GM19395 (cell line): ENCODE data around the gene CHRDL2.
"Not testable (repeated sequence)": the region's sequence is repeated elsewhere in the genome, so short reads cannot be mapped to it uniquely, and the experiment has no call there.

ENCODE experiments used
- ATAC-seq: cut with Tn5 transposase; IDR thresholded peaks from one replicate; pipeline ENCODE4 v1.9.1; 2021; ENCODE audit warnings: mild to moderate bottlenecking, moderate library complexity; ENCODE audit not compliant: unreplicated experiment

The CHRDL2 gene, protein sequence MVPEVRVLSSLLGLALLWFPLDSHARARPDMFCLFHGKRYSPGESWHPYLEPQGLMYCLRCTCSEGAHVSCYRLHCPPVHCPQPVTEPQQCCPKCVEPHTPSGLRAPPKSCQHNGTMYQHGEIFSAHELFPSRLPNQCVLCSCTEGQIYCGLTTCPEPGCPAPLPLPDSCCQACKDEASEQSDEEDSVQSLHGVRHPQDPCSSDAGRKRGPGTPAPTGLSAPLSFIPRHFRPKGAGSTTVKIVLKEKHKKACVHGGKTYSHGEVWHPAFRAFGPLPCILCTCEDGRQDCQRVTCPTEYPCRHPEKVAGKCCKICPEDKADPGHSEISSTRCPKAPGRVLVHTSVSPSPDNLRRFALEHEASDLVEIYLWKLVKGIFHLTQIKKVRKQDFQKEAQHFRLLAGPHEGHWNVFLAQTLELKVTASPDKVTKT

DNA sequence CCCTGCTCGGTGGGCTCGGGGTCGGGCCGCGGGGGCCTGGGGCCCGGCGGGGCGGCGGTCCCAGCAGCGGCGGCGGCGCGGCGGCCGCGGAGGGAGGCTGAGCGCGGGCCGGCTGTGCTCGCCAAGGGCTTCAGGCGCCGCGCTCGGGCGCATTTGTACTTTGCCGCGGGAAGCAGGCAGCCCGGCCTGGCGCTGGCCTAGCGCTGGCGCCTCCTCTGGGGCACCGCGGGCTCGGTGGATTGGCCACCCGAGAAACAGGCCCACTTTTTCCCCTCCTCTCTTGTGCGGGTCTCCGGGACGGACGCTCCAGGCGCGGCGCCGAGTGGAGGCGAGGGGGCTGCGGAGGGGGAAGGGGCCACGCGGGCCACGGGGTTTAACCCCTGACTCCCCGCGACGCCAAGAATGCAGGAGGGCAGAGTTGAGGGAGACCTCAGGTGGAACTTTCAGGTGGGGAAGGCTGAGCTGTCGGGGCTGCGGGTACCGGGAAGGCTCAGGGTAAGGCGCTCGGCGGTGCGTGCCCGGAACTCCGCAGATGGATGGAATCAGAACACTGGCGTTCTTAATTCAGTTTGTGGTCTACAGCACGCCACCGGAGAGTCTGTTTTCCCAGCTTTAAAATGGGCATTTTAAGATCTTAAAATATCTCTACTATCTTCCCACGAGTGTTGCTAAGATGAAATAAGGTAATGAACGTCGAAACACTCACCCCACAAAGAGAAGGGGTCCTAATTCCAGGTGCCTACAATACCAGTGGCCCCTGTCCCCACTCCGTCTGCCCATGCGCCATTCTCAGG, at the start of gene CHRDL2:
Gene CHRDL2, minus strand, starts transcription at position 126 of the 794 bp plus-strand sequence. CDS start 538 bp downstream, outside the sequence.
- no peak for ATAC-seq

DNA sequence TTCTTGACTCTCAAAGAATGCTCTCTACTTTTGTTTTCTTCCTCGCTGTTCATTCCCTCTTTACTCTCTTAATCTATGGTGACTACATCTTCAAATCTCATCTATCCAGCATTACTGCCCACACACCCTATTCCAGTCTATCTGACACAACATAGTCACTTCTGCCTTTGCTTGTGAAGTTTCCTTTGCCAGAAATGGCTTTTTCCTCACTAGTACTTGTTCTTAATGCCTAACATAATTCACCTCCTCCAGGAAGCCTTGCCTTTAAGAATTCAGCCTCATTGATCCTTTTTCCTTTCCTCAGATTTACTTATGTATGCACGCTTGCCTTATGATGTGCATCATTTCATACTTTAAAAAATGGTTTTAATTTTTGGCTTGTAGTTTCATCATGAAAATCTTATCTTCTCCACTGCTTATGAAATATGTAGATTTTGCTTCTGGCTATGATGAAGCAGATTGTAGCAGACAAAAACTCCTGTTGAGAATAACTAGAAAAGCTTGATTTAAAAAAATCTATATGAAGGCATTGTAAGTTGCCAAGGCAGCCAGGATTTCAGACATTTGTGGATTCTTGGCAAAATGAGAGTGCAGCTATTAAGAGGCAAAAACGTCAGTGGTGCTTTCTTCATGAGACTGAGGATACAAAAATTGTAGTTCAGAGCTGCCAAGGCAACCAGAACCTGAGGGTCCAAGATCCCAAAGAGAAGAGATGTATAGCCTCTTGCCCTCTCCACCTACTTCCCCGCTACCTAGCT, 49.2 kb upstream of the CHRDL2 start:
- ATAC-seq: no peak

DNA sequence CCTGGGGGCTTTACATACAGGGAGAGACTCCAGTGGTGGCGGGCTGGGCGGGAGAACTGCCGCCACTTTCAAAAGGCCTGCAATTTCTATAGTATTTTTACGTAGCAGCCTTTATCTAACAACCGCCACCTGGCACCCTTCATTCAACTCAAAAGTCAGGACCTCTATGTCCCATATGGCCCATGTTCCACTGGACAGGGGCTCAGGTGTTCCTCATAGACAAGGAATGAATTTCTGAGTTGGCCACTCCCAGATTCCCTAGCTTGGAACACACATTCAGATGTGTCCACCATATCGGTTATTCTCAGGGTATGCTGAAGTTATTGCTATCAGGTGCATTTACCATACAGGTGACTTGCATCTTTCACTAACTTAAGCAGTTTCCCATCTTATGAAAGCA, 47.4 kb upstream of the CHRDL2 start:
- ATAC-seq: no peak

DNA sequence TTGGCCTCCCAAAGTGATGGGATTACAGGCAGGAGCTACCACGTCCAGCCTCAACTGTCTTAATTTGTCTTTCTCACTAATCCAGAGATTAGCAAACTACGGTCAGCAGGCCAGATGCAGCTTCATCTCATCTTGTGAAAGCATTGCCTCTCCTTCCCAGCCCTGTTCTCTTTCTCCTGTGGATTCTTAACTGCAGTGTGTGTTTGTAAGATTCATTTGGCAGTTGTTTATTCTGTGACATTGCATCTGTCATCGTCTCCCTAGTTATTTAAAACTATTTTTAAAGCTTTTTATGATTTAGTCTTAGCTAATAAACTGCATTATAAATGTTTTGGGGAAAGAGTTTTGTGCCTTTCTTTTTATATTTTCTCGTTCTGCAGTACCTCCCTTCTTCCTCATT, 46.7 kb upstream of the CHRDL2 start:
- no peak for ATAC-seq

DNA sequence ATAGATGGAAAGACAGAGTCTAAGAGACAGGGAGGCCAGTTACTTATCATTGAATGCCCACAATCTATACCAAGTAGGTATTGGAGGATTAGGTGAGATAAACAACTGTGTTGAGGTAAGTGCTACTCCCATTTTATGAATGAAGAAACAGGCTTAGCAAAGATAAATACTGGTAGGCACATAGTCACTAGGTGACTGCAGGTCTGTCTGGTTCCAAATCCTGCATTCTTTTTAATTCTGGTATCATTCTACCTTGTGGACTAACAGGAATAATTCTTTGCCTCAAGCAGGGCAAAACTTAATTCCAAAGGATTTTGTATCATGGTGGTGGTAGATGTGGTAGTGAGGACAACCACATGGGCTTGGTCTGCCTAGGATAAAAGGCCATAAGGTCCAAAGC, 45.8 kb upstream of the CHRDL2 start:
- no peak for ATAC-seq

DNA sequence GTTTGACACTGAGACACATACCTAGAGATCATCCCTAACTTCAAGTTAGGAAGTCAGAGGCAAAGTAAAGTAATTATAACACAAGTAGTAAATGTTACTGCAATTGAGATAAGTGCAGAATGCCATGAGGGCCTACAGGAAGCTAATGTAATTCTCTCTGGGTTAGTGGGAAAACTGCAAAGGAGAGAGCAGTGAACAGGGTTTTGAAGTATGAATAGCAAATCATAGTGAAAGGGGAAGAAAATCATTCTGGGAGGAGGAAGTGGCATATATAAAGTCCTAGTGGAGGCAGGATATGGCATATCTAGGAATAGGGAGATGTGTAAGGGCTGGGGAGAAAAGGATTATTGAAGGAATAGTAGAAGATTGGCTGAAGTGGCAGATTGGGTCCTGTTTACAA, 45.3 kb upstream of the CHRDL2 start:
- ATAC-seq: no peak

DNA sequence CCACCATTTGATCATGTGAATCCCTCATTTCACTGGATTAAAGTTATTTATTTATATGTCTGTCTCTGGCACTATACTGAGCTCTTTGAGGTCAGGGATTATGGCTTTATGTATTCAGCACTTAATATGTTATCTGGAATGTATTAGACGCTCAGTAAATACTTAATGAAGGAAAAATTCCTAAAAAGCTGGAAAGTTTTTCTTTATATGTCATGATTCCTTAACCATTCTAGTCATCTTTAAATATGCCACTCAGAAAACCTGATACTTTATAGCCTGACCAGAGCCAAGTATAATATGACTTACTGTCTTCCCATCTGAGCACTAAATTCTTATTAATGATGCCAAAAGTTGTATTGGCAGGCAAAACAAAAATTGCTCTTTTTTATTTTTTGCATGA, 44.5 kb upstream of the CHRDL2 start:
- no peak for ATAC-seq

DNA sequence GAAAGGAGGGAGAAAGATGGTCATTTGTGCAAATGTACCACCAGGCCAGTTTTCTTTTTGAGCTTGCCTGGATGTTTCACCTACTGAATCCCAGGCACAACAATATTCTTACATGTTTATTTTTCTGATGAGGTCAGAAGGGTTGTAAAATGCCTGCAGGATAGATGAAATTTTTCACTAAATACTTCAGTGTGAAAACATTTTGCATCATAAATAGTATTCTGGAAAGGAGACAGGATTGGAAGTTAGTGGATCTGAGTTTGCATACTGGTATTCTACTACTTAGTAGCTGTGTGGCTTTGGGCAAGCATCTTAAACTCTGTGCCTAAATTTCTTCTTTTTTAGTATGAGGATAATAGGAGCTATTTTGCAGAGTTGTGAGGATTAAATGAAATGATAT, 42.2 kb upstream of the CHRDL2 start:
- no peak for ATAC-seq

DNA sequence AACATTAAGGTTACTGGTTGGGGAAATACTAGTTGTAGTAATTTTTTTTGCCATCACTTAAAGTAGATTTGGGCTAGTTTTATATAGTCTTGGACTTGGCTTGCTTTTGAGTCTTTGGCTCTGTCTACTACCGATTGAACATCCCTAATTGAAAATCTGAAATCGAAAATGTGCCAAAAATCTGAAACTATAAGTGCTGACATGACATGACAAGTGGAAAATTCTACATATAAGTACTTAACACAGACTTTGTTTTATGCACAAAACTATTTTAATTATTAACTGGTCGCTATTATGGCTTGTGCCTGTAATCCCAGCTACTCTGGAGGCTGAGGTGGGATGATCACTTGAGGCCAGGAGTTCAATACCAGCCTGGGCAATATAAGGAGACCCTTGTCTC, 39.9 kb upstream of the CHRDL2 start:
- ATAC-seq: no peak

DNA sequence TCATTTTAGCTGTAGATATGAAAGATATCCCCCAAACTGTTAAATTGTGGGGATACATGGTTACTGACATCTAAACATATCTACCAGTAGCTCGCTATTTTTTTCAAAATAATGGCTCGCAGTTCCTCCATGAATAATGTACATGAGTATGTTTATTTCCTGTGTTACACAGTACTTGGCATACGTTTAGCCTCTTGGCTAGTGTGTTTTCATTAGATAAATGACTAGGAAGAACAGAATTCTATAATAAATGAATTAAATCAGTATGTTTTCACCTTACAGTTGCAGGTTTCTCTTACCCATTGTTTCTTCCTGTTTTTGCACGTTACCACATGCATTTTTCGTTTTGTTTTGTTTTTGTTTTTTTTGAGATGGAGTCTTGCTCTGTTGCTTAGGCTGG, 39.2 kb upstream of the CHRDL2 start:
- no peak for ATAC-seq

DNA sequence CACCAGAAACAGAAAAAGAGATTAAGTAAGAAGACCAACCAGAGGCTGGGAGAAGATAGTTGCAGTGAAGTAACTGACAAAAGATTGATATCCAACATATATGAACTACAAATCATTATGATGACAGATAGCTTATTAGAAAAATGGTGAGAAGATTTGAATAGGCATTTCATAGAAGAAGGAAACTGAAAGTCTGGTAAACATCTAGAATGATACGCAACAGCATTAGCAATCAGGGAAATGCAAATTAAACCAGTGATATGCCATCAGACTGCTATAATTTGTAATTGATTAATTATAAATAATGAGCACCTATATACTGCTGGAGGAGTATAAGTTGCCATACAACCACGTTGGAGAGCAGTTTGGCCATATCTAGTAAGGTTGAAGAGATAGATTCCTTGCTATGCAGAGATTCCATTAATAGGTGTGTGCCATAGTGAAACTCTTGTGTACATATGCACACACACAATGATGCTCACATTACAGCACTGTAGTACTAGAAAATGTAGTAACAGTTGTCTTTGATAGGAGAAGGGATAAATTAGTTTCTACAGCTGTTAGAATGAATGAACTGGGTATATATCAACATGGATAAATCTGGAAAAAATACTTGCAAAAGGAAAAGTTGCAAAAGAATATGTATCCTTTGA, 38.0 kb upstream of the CHRDL2 start:
- peak; percentile 25 for ATAC-seq

DNA sequence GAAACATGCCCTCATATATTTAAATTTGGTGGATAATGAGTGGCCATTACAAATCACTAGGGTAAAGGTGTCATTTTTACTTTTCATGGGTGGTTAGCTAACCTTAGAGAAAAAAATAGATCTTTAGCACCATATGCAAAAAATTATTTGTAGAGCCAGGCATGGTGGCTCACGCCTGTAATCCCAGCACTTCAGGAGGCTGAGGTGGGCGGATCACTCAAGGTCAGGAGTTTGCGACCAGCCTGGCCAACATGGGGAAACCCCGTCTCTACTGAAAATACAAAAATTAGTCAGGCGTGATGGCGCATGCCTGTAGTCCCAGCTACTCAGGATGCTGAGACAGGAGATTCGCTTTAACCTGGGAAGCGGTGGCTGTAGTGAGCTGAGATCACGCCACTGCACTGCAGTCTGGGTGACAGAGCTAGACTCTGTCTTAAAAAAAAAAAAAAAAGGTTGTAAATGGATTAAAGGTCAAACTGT, 37.0 kb upstream of the CHRDL2 start:
- peak; percentile 65 for ATAC-seq

DNA sequence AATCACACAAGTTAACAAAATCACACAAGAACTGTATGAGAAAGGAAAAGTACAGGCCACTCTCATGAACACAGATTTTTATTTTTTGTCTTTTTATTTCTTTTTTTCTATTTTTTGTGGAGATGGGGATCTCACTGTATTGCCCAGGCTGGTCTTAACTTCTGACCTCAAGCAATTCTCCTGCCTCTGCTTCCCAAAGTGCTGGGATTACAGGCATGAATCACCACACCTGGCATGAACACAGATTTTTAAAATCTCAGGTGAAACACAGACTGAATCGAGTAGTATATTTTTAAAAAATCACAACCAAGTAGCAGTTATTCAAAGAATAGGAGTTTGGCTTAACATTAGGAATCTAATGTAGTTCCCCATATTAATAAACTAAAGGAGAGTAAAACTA, 35.7 kb upstream of the CHRDL2 start:
- ATAC-seq: no peak

DNA sequence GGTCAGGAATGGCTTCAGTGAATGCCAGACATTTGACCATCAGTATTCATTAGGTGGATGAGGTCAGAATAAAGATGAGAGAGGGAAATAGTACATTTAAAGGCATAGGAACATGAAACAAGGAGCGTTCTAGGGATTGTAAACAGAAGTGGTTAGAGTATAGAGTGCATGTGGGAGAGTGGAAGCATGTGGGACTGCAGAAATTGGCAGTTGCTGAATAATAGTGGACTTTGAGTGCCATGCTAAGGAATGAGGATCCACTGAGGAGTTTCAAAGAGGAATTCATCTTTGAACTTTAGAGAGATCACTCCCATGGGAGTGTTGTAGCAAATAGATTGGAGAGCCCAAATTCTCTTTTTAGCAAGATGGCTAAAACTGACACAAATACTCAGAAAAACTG, 25.3 kb upstream of the CHRDL2 start:
- ATAC-seq: no peak

DNA sequence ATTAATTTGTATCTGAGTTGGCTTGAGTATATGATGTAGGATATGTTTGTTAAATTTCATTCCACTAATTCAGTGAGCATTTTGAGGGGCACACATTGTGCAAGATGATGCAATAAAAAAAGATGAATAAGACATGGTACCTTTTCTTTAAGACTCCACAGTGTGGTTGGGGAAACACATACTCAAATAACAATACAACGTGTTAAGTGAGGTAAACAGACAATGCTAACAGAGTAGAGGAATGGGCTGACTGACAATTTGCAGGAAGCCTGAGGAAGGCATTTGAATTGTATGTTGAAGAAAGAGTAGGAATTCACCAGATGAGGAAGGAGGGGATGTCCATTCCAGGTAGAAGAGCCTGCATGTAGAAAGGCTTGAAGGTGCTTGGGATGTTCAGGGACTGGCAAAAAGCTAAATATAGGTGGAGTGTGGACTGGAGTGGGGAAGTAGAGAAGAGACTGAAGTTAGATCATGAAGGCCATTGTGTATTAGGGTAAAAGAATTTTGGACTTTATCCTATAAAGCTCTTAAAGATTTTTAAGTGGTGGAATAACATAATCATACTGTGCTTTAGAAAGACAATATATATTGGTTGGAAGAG, 24.3 kb upstream of the CHRDL2 start:
- no peak for ATAC-seq

DNA sequence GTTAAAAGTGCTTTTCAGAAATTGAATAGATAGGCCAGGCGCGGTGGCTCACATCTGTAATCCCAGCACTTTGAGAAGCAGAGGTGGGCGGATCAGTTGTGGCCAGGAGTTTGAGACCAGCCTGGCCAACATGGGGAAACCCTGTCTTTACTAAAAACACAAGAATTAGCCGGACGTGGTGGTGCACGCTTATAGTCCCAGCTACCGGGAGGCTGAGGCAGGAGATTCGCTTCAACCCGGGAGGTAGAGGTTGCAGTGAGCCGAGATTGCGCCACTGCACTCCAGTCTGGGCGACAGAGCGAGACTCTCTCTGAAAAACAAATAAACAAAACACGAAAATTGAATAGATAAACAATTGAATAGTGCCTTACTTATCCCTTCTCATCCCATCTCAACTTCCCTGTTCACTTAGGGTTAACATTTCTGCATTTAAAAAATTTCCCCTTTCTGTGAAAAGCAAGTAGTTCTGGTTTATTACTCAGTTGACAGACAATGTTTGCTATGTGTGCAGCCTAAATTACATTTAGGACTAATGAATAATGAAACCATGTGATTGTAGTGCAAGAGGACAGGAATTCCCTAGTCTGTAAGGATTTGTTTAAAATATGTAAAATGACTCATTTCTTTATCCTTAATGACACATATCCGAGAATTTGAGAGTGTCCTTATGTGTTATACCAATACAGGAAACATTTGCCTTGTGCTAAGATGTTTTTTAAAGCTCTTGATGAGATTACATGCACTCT, 23.5 kb upstream of the CHRDL2 start:
- ATAC-seq: no peak

DNA sequence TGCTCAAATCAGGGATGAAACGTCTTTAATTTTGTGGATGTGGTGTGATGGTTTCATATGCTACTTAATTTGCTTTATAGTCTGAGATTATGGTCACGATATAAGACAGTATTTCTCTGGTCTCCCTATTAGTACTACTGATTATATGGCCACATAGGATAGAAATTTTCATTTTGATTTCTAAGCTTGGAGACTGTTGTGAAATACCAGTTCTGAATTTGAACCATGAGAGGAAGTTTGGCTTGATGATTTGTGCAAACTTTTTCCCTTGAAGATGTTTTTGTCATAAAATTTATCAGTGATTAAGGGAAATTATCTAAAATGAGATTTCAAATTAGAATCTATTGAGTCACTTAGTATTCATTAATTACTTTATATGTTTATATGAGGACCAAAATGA, 20.1 kb upstream of the CHRDL2 start:
- ATAC-seq: no peak

DNA sequence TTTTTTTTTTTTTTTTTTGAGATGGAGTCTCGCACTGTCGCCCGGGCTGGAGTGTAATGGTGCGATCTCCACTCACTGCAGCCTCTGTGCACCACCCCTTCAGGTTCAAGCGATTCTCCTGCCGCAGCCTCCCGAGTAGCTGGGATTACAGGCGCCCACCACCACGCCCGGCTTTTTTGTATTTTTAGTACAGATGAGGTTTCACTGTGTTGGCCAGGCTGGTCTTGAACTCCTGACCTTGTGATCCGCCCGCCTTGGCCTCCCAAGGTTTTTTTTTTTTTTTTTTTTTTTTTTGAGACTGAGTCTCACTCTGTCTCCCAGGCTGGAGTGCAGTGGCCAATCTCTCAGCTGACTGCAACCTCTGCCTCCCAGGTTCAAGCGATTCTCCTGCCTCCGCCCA, 19.4 kb upstream of the CHRDL2 start:
- ATAC-seq: not testable (repeated sequence)

DNA sequence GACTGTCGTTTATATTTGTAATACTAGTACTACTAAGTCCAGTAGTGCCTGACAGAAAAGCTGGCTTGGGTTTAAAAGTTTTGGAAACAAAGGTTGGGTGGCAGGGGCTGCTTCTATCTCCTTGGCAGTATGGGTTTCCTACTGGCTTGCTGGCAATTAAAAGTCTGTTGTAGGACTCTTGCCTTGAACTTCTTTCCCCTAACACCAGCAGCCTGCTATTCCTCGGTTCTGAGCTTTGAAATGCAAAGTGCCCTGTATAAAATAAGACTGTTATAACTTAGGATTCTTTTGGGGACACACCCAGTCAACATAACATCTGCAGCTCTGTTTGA, 18.7 kb upstream of the CHRDL2 start:
- no peak for ATAC-seq
